Fibroblast of lung (primary cell): ENCODE results near the gene ELFN1. TPM values are rescaled to one million over a fixed set of nuclear protein-coding genes. Genes with fewer than 3 reads are reported as not detected.

Source experiments
- DNase-seq, 2 donors: peaks; one replicate each; pipeline versions ENCODE4 v3.0.0 to v3.0.0-alpha.2; 2010; ENCODE audit warnings: low read depth in 2 of 2
- H2AFZ ChIP-seq: 2 replicates; pipeline ENCODE4 v1.5.1; 2012; ENCODE audit warnings: low read length, control low read depth, inconsistent platforms
- H3K27ac ChIP-seq: 2 replicates; pipeline ENCODE4 v1.5.1; 2011; ENCODE audit warnings: low read length, control low read depth; ENCODE audit not compliant: insufficient read depth
- H3K27me3 ChIP-seq: 2 replicates; pipeline ENCODE4 v1.5.1; 2011; ENCODE audit warnings: mild to moderate bottlenecking, low read length; ENCODE audit not compliant: control insufficient read depth, insufficient read depth
- H3K36me3 ChIP-seq: 2 replicates; pipeline ENCODE4 v1.5.1; 2011; ENCODE audit warnings: low read length; ENCODE audit not compliant: control insufficient read depth, insufficient read depth
- H3K4me1 ChIP-seq: 2 replicates; pipeline ENCODE4 v1.5.1; 2011; ENCODE audit warnings: low read length; ENCODE audit not compliant: control insufficient read depth, insufficient read depth; ENCODE audit errors: extremely low read depth
- H3K4me2 ChIP-seq: 2 replicates; pipeline ENCODE4 v1.5.1; 2011; ENCODE audit warnings: low read length, control low read depth; ENCODE audit not compliant: insufficient read depth; ENCODE audit errors: extremely low read depth
- H3K4me3 ChIP-seq, 4 experiments: fragments of 200-600 bp in 1 of 4; sonication (generic) in 1 of 4; replicated peaks in 1 of 4; 2 replicates each; pipeline ENCODE4 v1.5.1; 2011 to 2016; ENCODE audit warnings: low read length in 4 of 4, low read depth in 3 of 4, mild to moderate bottlenecking in 3 of 4, control low read depth in 2 of 4, inconsistent platforms in 1 of 4, mixed read lengths in 1 of 4; ENCODE audit not compliant: insufficient read depth in 1 of 4; ENCODE audit errors: control extremely low read depth in 1 of 4
- H3K79me2 ChIP-seq: 2 replicates; pipeline ENCODE4 v1.5.1; 2012; ENCODE audit warnings: mild to moderate bottlenecking, low read length, inconsistent platforms; ENCODE audit not compliant: control insufficient read depth, insufficient read depth
- H3K9ac ChIP-seq: 2 replicates; pipeline ENCODE4 v1.5.1; 2011; ENCODE audit warnings: mild to moderate bottlenecking, low read length, control low read depth; ENCODE audit not compliant: insufficient read depth
- H3K9me3 ChIP-seq: 2 replicates; pipeline ENCODE4 v1.5.1; 2012; ENCODE audit warnings: low read depth, low read length; ENCODE audit not compliant: control insufficient read depth, insufficient read depth
- H4K20me1 ChIP-seq: 2 replicates; pipeline ENCODE4 v1.5.1; 2011; ENCODE audit warnings: low read length; ENCODE audit not compliant: control insufficient read depth, insufficient read depth; ENCODE audit errors: extremely low read depth
- CTCF ChIP-seq, 2 donors: IDR thresholded peaks in 1 of 2; conservative IDR thresholded peaks in 1 of 2; 1 replicate in 1 of 2; 2 replicates in 1 of 2; pipeline ENCODE4 v1.5.1; 2011 to 2012; ENCODE audit warnings: low read length in 2 of 2, control low read depth in 1 of 2, inconsistent platforms in 1 of 2, low read depth in 1 of 2, mild to moderate bottlenecking in 1 of 2
- EZH2 ChIP-seq: IDR thresholded peaks from 2 replicates; pipeline ENCODE4 v1.5.1; 2012; ENCODE audit warnings: low read length, control low read depth, mild to moderate bottlenecking; ENCODE audit errors: missing control alignments
- polyA plus RNA-seq, 2 donors: library from polyadenylated mRNA; depleted of rRNA in 1 of 2; stranded (reverse) in 1 of 2; unstranded in 1 of 2; fragments of >200 nt; gene quantifications; 2 replicates each; pipeline ENCODE4 v1.2.1, GENCODE V29; 2011 to 2012; ENCODE audit warnings: missing spikeins in 1 of 2
- total RNA-seq: library from RNA; depleted of rRNA; stranded (reverse); fragments of >200 nt; gene quantifications from 2 replicates; pipeline ENCODE4 v1.2.1, GENCODE V29; 2014

ELFN1 gene
- total and polyA plus RNA-seq, 2 donors (not counting 1 experiment from before 2014, with no cell fraction given) = 0.16 to 0.33 TPM

- no peaks in the 10 kb centered on the region for H3K27me3 ChIP-seq
- H3K4me2 ChIP-seq = no peak overlapping the region
- H3K79me2 ChIP-seq = no peaks in the 10 kb centered on the region
- no peak for TF ChIP-seq EZH2
- no peak for TF ChIP-seq CTCF (conservative IDR thresholded peaks at IDR 0.05 in 1 of 2, IDR thresholded peaks at IDR 0.05 in 1 of 2; ENCODE audit: low read depth in 1 of 2, low read length in 2 of 2)
- H3K36me3 ChIP-seq = no peaks in the 10 kb centered on the region
- H2AFZ ChIP-seq = no peak overlapping the region
- H4K20me1 ChIP-seq = no peaks in the 10 kb centered on the region
- peak; percentile 13 to 32 for DNase-seq
- H3K4me1 ChIP-seq = no peaks in the 10 kb centered on the region
- H3K4me3 ChIP-seq = no peak overlapping the region
- H3K9ac ChIP-seq = no peak overlapping the region
- no peak overlapping the region for H3K27ac ChIP-seq
- H3K9me3 ChIP-seq = no peaks in the 10 kb centered on the region
These were observed 72.7 kb downstream of the ELFN1 start for GRCh38 chr7:1742555-1743303.

- Histone ChIP-seq H3K4me2 (no peak overlapping the region), H4K20me1 (no peaks in the 10 kb centered on the region), H3K27me3 (no peaks in the 10 kb centered on the region), H2AFZ (no peak overlapping the region), H3K36me3 (no peaks in the 10 kb centered on the region), H3K4me3 (no peak overlapping the region), H3K4me1 (no peaks in the 10 kb centered on the region), H3K9ac (no peak overlapping the region), H3K79me2 (no peaks in the 10 kb centered on the region), H3K9me3 (no peaks in the 10 kb centered on the region), H3K27ac (no peak overlapping the region)
- no peak for TF ChIP-seq CTCF (conservative IDR thresholded peaks at IDR 0.05 in 1 of 2, IDR thresholded peaks at IDR 0.05 in 1 of 2; ENCODE audit: low read depth in 1 of 2, low read length in 2 of 2)
- DNase-seq = no peak
These were observed 73.6 kb downstream of the ELFN1 start for GRCh38 chr7:1743481-1744230.

- H2AFZ ChIP-seq = no peak overlapping the region
- TF ChIP-seq EZH2 (no peak), CTCF (conservative IDR thresholded peaks at IDR 0.05 in 1 of 2, IDR thresholded peaks at IDR 0.05 in 1 of 2; ENCODE audit: low read depth in 1 of 2, low read length in 2 of 2) (no peak)
- H3K36me3 ChIP-seq = no peaks in the 10 kb centered on the region
- DNase-seq = no peak
- H3K79me2 ChIP-seq = no peaks in the 10 kb centered on the region
- peaks cover under 1% of the 10 kb centered on the region for H3K27me3 ChIP-seq
- no peak overlapping the region for H3K27ac ChIP-seq
- no peaks in the 10 kb centered on the region for H3K9me3 ChIP-seq
- H3K4me2 ChIP-seq = no peak overlapping the region
- H3K9ac ChIP-seq = no peak overlapping the region
- no peaks in the 10 kb centered on the region for H4K20me1 ChIP-seq
- no peaks in the 10 kb centered on the region for H3K4me1 ChIP-seq
- no peak overlapping the region for H3K4me3 ChIP-seq
These were observed 74.4 kb downstream of the ELFN1 start for GRCh38 chr7:1744296-1745017.
